ENCODE data around the gene HSD17B4.

DNA sequence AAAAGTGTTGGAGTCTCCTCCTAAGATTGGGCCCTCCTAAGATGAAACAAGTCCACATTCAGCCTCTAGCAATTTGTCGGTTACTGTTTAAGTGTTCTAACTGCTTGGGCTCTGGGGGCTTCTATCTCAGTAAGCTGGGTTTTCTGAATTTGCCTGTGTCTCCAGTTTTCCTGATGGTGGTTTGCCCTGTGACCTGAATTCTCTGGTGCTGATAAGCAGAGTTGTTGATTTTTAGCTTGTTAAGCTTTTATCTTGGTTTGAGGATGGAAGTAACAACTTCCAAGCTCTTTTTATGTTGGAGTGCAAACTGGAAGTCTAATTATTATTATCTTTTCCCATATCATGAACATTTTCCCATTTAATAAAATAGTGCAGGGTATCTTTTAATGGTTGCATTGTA, 30.9 kb downstream of the HSD17B4 start:
- TF ChIP-seq, protein P1, sequence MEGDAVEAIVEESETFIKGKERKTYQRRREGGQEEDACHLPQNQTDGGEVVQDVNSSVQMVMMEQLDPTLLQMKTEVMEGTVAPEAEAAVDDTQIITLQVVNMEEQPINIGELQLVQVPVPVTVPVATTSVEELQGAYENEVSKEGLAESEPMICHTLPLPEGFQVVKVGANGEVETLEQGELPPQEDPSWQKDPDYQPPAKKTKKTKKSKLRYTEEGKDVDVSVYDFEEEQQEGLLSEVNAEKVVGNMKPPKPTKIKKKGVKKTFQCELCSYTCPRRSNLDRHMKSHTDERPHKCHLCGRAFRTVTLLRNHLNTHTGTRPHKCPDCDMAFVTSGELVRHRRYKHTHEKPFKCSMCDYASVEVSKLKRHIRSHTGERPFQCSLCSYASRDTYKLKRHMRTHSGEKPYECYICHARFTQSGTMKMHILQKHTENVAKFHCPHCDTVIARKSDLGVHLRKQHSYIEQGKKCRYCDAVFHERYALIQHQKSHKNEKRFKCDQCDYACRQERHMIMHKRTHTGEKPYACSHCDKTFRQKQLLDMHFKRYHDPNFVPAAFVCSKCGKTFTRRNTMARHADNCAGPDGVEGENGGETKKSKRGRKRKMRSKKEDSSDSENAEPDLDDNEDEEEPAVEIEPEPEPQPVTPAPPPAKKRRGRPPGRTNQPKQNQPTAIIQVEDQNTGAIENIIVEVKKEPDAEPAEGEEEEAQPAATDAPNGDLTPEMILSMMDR (IDR thresholded peaks at IDR 0.05), result no peak
- no peak for TF ChIP-seq POLR2A (IDR thresholded peaks at IDR 0.05)

Data from adrenal gland (tissue), 5 donors.